Common myeloid progenitor, CD34-positive (primary cell): ENCODE measurements around the gene APBA3.
"Not testable (repeated sequence)": the region's sequence is repeated elsewhere in the genome, so short reads cannot be mapped to it uniquely, and the experiment has no call there.

Experiments used
- CTCF ChIA-PET: fragments of 350-600 bp; sonication (Branson Sonifier 250); formaldehyde crosslinking; loops from one replicate; lab custom pipeline; 2021; ENCODE audit warnings: antibody characterized with exemption; lab: Charles Lee
- POLR2A ChIA-PET: fragments of 350-600 bp; sonication (Branson Sonifier 250); formaldehyde crosslinking; loops from one replicate; lab custom pipeline; 2021; ENCODE audit warnings: antibody characterized with exemption; lab: Charles Lee
- DNase-seq, 3 donors: peaks; one replicate each; pipeline versions ENCODE4 v3.0.0 to v3.0.0-alpha.2; 2013
- H3K27ac ChIP-seq, 2 experiments: 1 replicate in 1 of 2; 2 replicates in 1 of 2; pipeline ENCODE4 v1.7.0; 2013; ENCODE audit warnings: inconsistent platforms in 2 of 2, low read length in 2 of 2, mild to moderate bottlenecking in 2 of 2, low read depth in 1 of 2, moderate library complexity in 1 of 2; ENCODE audit not compliant: severe bottlenecking in 2 of 2, insufficient read depth in 1 of 2, poor library complexity in 1 of 2
- H3K27me3 ChIP-seq, 5 experiments: replicated peaks in 2 of 5; 1 replicate in 3 of 5; 2 replicates in 2 of 5; pipeline versions ENCODE4 v1.6.1 to v1.7.0; 2013; ENCODE audit warnings: low read length in 4 of 5, mild to moderate bottlenecking in 2 of 5, moderate library complexity in 2 of 5, inconsistent platforms in 1 of 5; ENCODE audit not compliant: insufficient read depth in 5 of 5, control insufficient read depth in 4 of 5
- H3K36me3 ChIP-seq, 4 experiments: 1 replicate in 2 of 4; 2 replicates in 2 of 4; pipeline versions ENCODE4 v1.6.1 to v1.7.0; 2013; ENCODE audit warnings: low read length in 3 of 4, control low read depth in 1 of 4, mild to moderate bottlenecking in 1 of 4; ENCODE audit not compliant: control insufficient read depth in 4 of 4, insufficient read depth in 4 of 4
- H3K4me1 ChIP-seq, 4 experiments: 1 replicate in 3 of 4; 2 replicates in 1 of 4; pipeline versions ENCODE4 v1.6.1 to v1.7.1; 2013; ENCODE audit warnings: low read length in 3 of 4, mild to moderate bottlenecking in 3 of 4, control low read depth in 1 of 4, inconsistent platforms in 1 of 4, moderate library complexity in 1 of 4; ENCODE audit not compliant: control insufficient read depth in 4 of 4, insufficient read depth in 4 of 4; ENCODE audit errors: control extremely low read depth in 1 of 4
- H3K4me3 ChIP-seq, 7 experiments: 1 replicate in 4 of 7; 2 replicates in 3 of 7; pipeline versions ENCODE4 v1.5.1 to v1.7.0; 2013; ENCODE audit warnings: mild to moderate bottlenecking in 7 of 7, low read length in 6 of 7, moderate library complexity in 6 of 7, inconsistent platforms in 2 of 7, low read depth in 2 of 7, control low read depth in 1 of 7; ENCODE audit not compliant: insufficient read depth in 4 of 7, control insufficient read depth in 1 of 7; ENCODE audit errors: extremely low read depth in 1 of 7
- H3K9me3 ChIP-seq, 5 experiments: 1 replicate in 4 of 5; 2 replicates in 1 of 5; pipeline versions ENCODE4 v1.6.1 to v1.7.1; 2013; ENCODE audit warnings: low read length in 4 of 5, mild to moderate bottlenecking in 2 of 5, inconsistent platforms in 1 of 5, low read depth in 1 of 5, moderate library complexity in 1 of 5; ENCODE audit not compliant: control insufficient read depth in 4 of 5, insufficient read depth in 2 of 5; ENCODE audit errors: control extremely low read depth in 1 of 5
- WGBS: methylation state at CpG from one replicate; pipeline ENCODE4 v1.1.5; 2013; ENCODE audit not compliant: insufficient coverage; 5-methylcytosine and 5-hydroxymethylcytosine counted together

APBA3 gene

GRCh38 chr19:3759482-3760254 is 1.8 kb downstream of the APBA3 start:
- ChIA-PET CTCF (interaction anchor here (0.7 to 2.1 kb wide), 4 partner anchors 8 to 62 kb away, joined by 3 to 6 read pairs (median 4); no protein-coding TSS in a partner anchor), POLR2A (no interaction called here)
- peak overlapping the region in 1 of 2 experiments; percentile 19 for H3K27ac ChIP-seq
- WGBS, result 98% methylated on average over 11 of the region's 19 CpGs
- no peak for DNase-seq
- H3K27me3 ChIP-seq, result no peaks in the 10 kb centered on the region
- H3K4me1 ChIP-seq, result peaks cover 4 to 20% (median 15%) of the 10 kb centered on the region in 4 experiments
- no peaks in the 10 kb centered on the region for H3K9me3 ChIP-seq
- no peak overlapping the region for H3K4me3 ChIP-seq
- peaks cover 2 to 16% (median 8%) of the 10 kb centered on the region in 4 experiments for H3K36me3 ChIP-seq

- not testable (repeated sequence) for H3K4me3 ChIP-seq, H3K27ac ChIP-seq, H3K9me3 ChIP-seq, H3K27me3 ChIP-seq, DNase-seq
- 100% methylated on average over 10 of the region's 13 CpGs for WGBS
- POLR2A ChIA-PET, result interaction anchor here (0.6 kb wide), 1 partner anchor 68 kb away, joined by 3 read pairs; no protein-coding TSS in a partner anchor
- H3K36me3 ChIP-seq, result peaks cover 2 to 20% (median 8%) of the 10 kb centered on the region in 4 experiments
- H3K4me1 ChIP-seq, result peaks cover 3 to 18% (median 14%) of the 10 kb centered on the region in 4 experiments
- CTCF ChIA-PET, result interaction anchor here (0.9 to 2.1 kb wide), 5 partner anchors 21 to 64 kb away, joined by 3 to 6 read pairs (median 4); no protein-coding TSS in a partner anchor
Measured at GRCh38 chr19:3758297-3758696, 3.2 kb downstream of the APBA3 start.

GRCh38 chr19:3757705-3758104 is 3.8 kb downstream of the APBA3 start:
- DNase-seq, POLR2A ChIA-PET, H3K27me3 ChIP-seq, H3K9me3 ChIP-seq, H3K27ac ChIP-seq, H3K4me3 ChIP-seq: not testable (repeated sequence)
- CTCF ChIA-PET, result interaction anchor here (0.9 to 2.1 kb wide), 4 partner anchors 21 to 61 kb away, joined by 3 to 6 read pairs (median 5); no protein-coding TSS in a partner anchor
- Histone ChIP-seq H3K36me3 (peaks cover 2 to 22% (median 8%) of the 10 kb centered on the region in 4 experiments), H3K4me1 (peaks cover 0 to 14% (median 12%) of the 10 kb centered on the region in 4 experiments)
- 95% methylated on average over 7 of the region's 7 CpGs for WGBS

- Histone ChIP-seq H3K4me1 (no peaks in the 10 kb centered on the region), H3K27me3 (no peaks in the 10 kb centered on the region), H3K36me3 (peaks cover 5 to 35% (median 23%) of the 10 kb centered on the region in 4 experiments), H3K4me3 (no peak overlapping the region), H3K27ac (no peak overlapping the region), H3K9me3 (no peaks in the 10 kb centered on the region)
- ChIA-PET CTCF (no interaction called here), POLR2A (no interaction called here)
- no peak for DNase-seq
- WGBS, result 97% methylated on average over 40 of the region's 51 CpGs
Measured at GRCh38 chr19:3753631-3754410, 7.7 kb downstream of the APBA3 start.

GRCh38 chr19:3752492-3752891 is 9.0 kb downstream of the APBA3 start:
- POLR2A ChIA-PET, result no interaction called here
- no peak overlapping the region for H3K4me3 ChIP-seq
- no peaks in the 10 kb centered on the region for H3K9me3 ChIP-seq
- H3K4me1 ChIP-seq, result no peaks in the 10 kb centered on the region
- no peak for DNase-seq
- CTCF ChIA-PET, result interaction anchor here (0.6 to 1.4 kb wide), 2 partner anchors 8 to 9 kb away, joined by 3 read pairs; partner anchors contain the start of gene APBA3
- no peak overlapping the region for H3K27ac ChIP-seq
- 96% methylated on average over 24 of the region's 25 CpGs for WGBS
- peaks cover 5 to 30% (median 20%) of the 10 kb centered on the region in 4 experiments for H3K36me3 ChIP-seq
- no peaks in the 10 kb centered on the region for H3K27me3 ChIP-seq

- peaks cover 3 to 30% (median 19%) of the 10 kb centered on the region in 4 experiments for H3K36me3 ChIP-seq
- 96% methylated on average over 29 of the region's 30 CpGs for WGBS
- ChIA-PET POLR2A (no interaction called here), CTCF (interaction anchor here (1.4 kb wide), 1 partner anchor 9 kb away, joined by 3 read pairs; no protein-coding TSS in a partner anchor)
- no peaks in the 10 kb centered on the region for H3K4me1 ChIP-seq
- no peak overlapping the region for H3K27ac ChIP-seq
- H3K4me3 ChIP-seq, result no peak overlapping the region
- H3K9me3 ChIP-seq, result no peaks in the 10 kb centered on the region
- no peak for DNase-seq
- no peaks in the 10 kb centered on the region for H3K27me3 ChIP-seq
Measured at GRCh38 chr19:3751236-3751635, 10.3 kb downstream of the APBA3 start.
